Erythroblast (primary cell): ENCODE data around the gene HP.

Source experiments
- GATA1 ChIP-seq: IDR thresholded peaks from 2 replicates; pipeline ENCODE4 v1.6.1; 2011; ENCODE audit warnings: low read depth, mild to moderate bottlenecking, control low read depth, low read length, moderate library complexity
- POLR2A ChIP-seq: IDR thresholded peaks from 2 replicates; pipeline ENCODE4 v1.6.1; 2011; ENCODE audit warnings: mild to moderate bottlenecking, low read length

DNA sequence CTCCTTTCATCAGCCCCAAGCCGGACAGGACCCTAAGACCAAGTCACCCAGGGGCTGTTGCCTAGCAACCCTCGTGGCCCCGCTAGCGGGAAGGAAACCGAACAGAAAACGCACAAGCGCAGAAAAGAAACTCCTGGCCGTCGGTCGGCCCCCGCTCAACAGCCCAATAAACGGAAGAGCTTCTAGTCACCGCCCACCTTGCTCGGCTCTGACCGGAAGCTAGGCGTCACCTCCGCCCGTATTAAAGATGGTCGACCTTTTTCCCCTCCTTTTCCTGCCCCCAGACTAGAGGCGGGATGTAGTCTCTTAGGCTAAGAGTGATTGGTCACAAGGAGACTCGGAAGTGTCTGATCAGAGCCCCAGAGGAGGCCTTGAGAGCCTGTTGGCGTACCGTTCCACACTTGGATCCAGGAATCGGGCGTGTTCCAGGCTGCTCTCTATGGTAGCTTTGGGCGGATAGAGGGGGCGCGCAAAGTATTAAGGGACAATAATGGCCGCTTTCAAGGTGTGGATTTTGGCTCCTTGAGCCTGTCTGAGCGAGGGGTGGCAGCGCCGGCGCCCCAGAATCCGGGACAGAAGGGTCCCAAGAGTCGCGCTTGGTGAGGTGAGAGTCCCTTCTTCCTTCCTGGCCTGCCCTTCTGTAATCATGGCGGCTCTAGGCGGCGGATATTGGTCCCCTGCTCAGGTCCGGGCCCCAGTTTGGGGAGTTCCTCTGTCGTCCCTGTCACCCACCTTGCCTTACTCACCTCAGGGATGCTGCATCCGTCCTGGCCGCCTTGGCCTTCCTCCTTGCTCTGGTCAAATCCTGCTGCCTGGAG is 39.4 kb downstream of the HP start, which contains the start of the genes DHX38 and TXNL4B:
- peak; percentile 92 for TF ChIP-seq POLR2A
- TF ChIP-seq GATA1 = no peak
